CMK (cell line): ENCODE measurements around the gene COA6.
"Not testable (repeated sequence)": the region's sequence is repeated elsewhere in the genome, so short reads cannot be mapped to it uniquely, and the experiment has no call there.

Experiments used
- DNase-seq: peaks from one replicate; pipeline ENCODE4 v3.0.0-alpha.2; 2010; ENCODE audit warnings: low read depth

COA6 gene

DNA sequence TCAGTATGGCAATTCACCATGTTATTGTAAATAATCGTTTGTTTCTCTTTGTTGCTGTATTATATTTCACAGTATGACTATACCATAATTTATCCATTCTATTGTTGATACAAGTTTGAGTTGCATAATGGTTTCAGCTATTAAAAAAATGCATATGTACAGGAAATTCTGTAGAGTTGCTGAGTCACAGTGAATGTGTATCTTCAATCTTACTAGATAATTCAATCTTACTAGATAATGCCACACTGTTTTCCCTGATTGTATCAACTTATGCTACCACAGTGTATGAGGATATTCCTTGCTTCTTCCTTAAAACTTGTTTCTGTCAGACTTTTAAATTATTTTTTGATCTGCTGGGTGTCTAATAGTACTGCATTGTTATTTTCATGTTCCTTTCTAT is 3.5 kb upstream of the COA6 start:
- DNase-seq = no peak

DNA sequence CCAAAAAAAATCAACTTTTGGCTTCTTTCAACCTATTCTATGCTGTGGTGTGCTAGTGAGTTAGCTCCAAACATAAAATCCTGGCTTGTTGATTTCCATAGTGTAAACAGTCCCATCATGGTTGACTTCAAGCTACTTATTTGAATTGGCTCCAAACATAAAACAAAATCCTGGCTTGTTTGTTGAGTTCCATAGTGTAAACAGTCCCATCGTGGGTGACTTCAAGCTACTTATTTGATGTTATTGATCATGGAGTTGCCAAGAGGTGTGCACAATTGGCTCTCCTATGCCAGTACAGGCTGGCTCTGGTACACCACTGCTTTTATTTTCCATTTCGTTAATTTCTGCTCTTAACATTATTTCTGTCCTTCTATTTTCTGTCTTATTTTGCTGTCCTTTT is 1.8 kb upstream of the COA6 start:
- DNase-seq = no peak

DNA sequence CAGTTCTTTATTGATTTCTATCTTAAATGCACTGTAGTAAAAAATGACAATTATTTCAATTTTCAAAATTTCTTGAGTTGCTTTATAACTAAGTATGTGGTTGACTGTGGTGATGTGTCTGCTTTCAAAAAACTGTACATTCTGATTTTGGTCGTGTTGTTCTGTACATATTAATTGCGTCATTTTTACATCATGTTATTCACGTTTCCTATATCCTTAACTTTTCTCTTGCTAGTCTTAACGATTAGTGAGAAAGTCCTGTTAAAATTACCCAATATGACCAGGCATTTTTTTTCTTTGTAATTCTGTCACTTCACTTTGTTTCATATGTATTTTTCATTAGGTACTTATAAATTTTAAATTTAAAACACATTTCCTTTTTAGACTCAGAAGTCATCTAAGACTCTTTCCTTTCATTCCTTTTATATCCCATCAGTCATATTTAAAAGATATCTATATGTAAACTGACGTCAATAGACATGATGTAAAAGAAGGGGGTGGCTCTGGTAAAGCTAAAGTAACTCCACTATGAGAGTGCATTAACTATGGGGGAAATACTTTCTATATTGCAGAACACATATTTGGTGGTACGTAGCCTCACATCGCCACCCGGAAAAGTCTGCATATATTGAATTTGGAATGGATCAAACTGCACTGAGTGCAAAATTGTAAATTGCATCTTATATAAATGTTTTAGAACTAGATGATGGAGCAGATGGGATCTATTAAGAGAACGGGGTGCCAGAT is 1.1 kb upstream of the COA6 start:
- DNase-seq = no peak

DNA sequence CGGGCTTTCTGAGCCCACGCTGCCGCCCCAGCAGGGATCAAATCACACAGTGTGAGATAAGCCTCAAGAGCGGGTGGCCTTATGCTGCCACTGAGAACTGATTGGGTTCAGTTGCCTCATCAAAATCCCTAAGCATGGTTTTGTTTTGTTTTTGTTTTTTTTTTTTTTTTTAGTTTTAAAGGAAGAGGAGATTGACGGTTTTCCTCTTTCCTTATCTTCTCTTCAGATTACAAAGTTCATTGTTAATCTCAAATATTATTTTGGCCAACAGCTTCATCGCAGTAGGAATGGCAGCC is 651 bp downstream of the COA6 start:
- no peak for DNase-seq

DNA sequence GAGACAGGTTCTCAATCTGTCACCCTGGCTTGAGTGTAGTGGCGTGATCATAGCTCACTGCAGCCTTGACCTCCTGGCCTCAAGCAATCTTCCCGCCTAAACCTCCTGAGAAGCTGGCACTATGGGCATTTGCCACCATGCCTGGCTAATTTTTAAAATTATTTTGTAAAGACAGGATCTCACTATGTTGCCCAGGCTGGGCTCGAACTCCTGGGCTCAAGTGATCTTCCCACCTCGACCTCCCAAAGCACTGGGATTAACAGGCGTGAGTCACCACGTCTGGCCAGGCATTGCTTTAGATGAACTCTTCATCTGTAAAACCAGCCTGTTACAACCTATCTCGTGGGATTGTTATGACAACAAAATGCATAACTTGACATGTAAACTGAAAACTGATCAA is 2.4 kb downstream of the COA6 start:
- DNase-seq = no peak

DNA sequence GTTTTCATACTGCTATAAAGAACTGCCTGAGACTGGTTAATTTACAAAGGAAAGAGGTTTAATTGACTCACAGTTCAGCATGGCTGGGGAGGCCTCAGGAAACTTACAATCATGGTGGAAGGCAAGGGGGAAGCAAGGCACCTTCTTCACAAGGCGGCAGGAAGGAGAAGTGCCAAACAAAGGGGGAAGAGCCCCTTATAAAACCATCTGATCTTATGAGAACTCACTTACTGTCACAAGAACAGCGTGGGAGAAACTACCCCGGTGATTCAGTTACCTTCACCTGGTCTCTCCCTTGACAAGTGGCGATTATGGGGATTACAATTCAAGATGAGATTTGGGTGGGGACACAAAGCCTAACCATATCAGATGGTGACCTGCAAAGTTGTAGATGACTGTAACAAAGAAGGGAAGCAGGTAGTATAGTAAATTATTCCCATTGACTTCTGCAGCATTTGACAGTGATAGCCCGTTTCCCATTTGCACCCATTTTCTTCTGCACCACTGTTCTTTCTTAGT is 6.4 kb downstream of the COA6 start:
- DNase-seq = not testable (repeated sequence)

DNA sequence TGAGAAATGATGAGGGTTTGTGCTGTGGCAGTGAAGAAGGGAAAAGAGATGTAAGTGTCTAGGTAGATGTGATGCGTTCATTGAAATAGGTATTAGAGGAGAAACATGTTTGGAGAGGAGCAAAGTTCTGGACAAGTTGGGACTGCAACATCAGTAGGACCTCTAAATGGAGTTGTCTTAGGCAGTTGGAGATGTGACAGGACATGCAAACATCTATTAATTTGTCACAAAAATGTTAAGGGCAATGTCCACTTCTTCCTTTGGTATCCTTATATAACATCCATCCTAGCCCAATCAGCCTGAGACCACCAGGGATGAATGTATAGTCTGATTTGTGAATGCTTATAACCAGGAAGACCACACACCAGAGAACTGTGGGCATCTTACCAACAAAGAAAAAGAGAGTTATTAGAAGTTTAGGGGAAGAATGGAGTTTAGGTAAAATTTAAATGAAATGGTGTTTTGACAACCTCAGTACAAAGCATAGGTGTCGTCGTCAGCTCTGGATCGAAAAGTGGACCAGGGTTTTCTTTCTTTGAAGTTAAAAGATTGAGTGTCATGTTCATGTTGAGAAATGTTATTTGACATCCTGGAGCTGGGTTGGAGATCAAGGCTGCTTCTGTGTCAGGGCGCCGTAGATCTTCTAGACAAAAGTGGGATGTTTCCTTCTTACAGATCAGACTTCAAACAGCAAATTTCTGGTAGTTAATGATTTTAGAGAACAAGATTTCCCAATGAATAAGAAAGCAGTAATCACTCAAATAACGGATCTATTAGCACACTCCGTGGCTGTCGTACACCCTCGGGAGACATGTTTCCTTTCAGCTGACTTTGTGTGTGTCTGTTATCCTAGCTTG is 8.7 kb downstream of the COA6 start:
- no peak for DNase-seq

DNA sequence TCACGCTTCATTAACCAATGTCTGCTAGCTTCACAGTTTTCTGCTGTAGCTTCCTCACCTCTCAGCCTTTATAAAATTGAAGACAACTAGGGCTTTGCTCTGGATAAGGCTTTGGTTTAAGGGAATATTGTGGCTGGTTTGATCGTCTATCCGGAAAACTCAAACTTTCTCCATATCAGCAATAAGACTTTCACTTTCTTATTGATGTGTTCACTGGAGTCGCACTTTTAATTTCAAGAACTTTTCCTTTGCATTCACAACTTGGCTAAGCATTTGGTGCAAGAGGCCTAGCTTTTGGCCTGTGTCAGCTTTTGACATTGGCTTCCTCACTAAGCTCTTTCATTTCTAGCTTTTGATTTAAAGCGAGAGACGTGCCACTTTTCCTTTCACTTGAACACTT is 12.9 kb downstream of the COA6 start:
- DNase-seq = no peak

DNA sequence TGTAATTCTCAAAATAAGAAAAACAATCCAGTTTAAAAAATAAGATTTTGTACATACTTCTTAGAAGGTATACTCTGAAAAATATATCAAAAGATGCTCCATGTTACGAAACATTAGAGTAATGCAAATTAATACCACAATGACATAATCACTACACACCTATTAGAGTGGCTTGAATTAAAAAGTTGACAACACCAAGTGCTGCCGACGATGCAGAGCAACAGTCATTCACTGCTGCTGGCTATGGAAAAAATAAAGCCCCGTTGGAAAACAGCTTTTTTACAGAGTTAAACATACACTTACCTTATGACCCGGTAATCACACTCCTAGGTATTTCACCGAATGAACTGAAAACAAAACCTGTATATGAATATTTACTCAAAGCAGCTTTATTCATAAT is 14.8 kb downstream of the COA6 start:
- no peak for DNase-seq

DNA sequence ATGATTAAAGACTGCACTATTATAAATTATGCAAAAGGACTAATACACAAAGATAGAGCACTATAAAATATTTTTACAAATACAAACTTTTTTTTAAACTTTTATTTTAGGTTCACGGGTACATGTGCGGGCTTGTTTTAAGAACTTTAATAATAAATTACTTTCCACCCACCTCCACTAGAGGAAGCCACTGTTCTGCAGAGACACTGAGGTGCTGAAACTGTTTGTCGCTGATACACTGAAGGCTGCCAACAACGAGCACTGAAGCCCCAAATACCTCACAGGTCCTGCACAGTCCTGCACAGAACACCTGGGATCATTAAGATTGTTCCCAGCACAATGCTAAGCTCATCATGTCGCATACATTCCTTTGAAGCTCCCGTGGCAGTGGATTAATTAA is 19.9 kb downstream of the COA6 start:
- no peak for DNase-seq

DNA sequence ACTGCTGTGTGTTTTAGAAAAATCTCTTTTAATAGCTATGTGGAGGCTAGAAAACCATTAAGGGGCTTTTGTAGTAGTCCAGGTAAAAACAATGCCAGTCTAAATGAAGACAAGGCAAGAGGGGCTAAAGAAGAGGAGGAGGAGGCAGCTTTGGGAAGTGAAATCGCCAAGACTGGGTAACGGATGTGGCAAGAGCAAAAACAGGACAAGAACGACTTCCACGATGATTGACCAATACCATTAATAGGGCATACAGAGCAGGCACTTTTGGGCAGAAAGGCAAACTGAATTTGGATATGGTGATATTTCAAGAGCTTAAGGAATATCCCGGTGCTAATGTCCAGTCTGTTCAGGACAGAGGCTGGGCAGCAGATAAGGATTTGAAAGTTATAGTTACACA is 22.0 kb downstream of the COA6 start:
- DNase-seq = no peak

DNA sequence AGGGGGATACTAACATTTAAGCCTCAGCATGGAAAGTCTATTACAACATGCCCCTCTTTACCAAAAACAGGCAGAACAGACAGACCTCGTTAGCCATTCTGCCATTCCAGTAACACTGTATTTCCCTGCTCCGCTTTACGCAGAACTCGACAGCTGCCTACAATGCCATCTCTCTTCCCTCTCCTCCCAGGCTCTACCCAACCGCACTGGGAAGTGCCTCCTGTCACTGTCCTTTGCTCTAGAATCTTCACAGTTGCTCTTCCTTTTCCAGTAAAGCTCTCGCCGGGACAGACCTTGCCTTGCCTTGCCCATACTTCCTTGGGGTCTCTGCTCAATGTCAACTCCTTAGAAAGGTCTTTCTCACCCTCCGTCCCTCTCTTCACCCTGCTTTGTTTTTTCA is 22.8 kb downstream of the COA6 start:
- DNase-seq = no peak

DNA sequence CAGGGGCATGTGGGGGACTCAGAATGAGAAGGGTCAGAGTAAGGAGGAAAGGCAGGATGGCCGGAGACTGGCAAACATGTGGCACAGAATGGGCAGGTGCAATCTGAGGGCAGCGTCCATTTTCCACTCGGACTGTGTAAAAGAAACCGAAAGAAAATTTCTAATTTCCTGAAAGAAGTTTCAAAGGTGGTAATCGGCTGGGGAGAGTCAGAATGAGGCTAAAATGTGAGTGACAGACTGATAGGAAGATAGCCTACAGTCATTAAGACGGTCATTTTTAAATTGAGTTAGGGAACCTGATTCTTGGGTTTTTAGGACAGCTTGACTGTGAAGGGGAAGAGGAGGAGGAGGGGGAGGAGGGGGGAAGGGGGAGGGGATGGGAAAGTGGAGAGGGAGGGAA is 23.6 kb downstream of the COA6 start:
- no peak for DNase-seq

DNA sequence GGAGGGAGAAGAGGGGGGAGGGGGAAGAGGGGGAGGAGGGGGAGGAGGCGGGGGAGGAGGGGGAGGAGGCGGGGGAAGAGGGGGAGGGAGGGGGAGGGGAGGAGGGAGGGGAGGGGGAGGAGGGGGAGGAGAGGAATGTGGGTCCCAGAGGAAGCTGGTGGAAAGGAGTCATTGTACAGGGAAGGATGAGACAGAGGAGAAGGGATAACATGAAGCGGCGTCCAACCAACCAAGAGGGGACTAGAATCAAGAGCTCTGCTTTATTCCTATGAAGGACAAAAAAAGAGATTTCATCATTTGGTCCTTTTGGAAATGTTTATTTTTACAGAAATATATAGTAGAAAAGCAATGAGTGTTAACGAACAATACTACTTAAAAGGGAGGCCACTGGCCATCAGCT is 24.5 kb downstream of the COA6 start:
- DNase-seq = no peak

DNA sequence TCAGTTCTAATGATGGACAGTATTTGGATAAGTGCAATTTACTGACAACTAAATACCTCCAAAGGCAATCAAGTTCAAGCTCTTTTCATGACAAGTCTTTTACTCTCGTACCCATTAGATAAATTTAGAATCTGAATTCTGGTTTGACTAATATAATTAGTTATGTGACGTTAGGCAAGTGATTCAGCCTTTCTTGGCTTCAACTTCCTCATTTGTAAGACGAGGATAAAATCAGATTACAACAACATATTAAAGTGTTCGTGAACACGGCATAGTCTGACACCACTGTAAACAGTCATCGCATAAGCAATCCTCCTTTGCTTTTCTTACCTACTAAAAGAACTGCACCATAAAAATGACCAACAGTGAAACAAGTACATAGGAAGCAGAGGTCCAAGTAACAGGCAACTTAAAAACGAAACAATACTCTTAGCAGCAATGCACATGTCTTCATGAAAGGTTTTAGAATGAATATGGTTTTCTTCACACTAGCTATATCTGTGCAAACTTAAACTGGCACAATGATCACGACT is 25.7 kb downstream of the COA6 start:
- no peak for DNase-seq

DNA sequence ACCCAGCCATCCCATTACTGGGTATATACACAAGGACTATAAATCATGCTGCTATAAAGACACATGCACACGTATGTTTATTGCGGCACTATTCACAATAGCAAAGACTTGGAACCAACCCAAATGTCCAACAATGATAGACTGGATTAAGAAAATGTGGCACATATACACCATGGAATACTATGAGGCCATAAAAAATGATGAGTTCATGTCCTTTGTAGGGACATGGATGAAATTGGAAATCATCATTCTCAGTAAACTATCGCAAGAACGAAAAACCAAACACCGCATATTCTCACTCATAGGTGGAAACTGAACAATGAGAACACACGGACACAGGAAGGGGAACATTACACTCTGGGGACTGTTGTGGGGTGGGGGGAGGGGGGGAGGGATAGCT is 26.3 kb downstream of the COA6 start:
- not testable (repeated sequence) for DNase-seq

DNA sequence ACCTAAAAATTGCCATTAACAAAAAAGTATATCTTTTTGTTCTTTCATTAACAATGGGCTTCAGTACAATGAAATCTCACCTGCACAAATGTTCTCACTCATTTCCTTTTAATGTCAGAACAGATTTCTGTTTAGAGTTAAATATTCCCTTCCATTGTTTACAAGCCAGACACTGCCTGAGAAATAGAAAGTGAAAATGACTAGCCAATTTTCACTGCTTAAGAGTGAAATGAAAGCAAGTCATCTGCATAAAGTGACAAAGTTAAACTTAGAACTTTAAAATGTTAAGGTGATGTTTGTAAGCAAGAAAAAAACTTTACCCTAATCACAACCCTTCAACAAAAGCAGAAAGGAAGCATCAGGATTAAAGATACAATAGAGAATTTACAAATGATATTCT is 27.5 kb downstream of the COA6 start:
- DNase-seq = no peak

DNA sequence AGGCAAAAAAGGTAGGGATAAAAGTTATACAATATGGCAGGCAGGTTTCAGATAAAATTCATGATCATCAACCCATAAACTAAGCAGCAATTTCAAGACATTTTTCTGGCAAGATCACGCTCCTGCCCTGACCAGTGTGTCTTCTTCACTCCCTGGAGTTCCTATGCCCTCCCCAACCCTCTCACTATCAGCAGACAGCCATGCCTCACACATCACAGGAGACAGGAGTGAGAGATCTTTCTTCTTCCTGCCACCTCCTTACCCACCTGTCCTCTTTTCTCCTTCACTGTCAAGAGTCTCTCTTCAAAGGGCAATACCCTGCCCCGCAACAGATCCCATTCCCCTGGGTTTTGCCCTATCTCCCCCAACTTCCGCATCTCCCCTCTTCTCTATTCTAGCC is 28.4 kb downstream of the COA6 start:
- DNase-seq = no peak

DNA sequence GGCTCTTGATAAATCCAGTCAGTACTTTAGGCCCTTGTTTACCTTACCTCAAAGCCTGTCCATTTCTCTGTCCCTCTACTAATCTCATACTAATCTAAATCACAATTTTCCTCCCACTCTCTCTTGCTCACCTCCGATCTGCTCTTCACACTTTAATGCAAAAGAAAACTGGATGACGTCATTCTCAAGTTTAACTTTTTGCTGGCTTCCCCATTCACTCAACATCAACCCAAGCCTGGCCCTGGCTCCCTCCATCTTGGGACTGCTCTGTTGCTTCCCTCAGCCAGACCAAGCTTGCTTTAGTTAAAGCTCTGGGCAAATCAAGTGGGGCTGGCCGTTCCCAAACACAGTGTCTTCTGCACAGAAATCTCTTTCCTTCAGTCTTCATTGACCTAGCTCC is 29.7 kb downstream of the COA6 start:
- no peak for DNase-seq

DNA sequence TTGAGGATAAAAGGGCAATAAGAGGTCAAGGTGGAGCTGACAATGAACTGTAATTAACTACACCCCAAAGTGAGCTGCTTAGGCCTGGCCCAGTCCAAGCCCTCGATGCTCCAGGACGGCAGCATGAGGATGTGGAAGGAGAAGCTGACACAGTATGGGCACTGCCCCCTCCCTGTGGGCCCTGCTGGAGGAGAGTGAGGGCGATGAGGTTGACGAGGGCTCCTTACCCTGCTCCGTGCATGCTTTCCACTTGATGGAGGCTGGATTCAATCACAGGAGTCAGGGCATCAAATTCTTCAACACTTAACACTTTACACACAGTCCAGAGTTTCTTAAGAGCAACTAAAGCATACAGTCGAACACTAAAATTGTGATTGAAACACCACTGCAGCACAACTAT is 32.4 kb downstream of the COA6 start:
- no peak for DNase-seq

DNA sequence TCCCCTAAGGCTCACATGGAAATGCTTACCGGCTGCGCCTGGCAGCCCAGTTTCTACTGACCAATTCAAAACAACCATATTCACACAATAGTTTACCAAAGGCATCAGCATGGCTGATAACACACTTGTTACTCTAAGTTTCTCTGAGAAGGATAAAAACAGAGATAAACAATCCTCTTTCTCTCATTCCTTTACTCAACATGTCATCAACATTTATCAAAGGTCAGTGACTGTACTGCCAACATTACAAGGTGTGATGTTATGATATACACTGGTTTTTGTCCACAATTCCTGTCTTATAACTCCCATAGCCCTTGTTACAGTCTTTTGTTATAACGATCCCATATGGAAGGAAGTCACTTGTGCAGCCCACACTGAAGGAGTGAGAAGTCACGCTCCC is 33.6 kb downstream of the COA6 start:
- no peak for DNase-seq

DNA sequence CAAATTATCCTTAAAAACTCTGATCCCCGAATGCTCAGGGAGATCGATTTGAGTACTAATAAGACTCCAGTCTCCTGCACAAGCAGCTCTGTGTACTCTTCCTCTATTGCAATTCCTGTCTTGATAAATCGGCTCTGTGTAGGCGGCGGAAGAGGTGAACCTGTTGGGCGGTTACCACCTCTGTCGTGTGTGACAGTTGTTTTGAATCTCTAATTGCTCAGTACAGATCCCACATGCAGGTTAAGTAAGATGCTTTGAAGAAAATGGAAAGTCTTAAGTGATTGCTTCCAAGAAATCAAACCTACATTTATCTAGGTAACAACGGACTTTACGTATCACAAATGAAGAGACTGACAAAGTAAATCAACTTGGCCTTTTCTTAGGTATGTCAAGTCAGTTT is 35.5 kb downstream of the COA6 start:
- no peak for DNase-seq

DNA sequence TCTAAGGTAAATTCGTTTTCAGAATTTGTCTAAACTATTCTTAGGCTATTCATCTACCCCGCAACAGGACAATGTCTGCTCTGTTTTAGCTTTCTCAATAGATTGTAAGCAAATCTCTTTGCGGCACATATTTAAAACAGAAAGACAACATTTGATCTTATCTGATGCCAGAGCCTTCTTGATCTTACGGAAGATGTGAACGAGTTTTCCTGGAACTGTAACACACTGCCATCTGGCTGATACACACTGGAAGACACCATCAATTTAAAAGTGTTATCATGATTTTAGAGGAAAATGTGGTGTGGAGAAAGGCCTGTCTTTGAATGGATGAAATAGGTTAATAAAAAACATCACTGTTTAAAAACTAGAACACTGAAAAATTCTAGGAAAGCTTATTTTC is 36.1 kb downstream of the COA6 start:
- no peak for DNase-seq

DNA sequence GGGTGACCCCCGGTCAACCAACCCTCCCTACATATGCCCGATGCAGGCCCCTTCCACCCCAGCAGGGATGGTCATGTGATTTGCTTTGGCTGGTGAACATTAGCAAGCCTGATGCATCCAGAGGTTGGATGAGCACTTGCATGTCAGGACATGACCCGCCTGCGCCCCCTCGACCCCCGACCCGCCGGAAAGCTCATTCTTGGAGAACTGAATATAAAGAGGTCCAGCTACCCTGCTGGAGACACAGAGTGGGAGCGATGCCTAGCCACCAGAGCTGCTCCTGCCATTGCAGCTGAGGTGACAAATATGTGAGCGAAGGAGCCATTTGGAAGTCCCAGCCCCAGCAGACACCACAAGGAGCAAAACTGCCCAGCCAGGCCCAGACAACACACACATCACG is 39.6 kb downstream of the COA6 start:
- no peak for DNase-seq
